HG02840 (cell line): ENCODE measurements around the gene KCNJ14.

Experiments used
- ATAC-seq: cut with Tn5 transposase; IDR thresholded peaks from one replicate; pipeline ENCODE4 v1.9.1; 2021; ENCODE audit warnings: mild to moderate bottlenecking, moderate library complexity, moderate number of reproducible peaks; ENCODE audit not compliant: unreplicated experiment, low FRiP score

The KCNJ14 gene

DNA sequence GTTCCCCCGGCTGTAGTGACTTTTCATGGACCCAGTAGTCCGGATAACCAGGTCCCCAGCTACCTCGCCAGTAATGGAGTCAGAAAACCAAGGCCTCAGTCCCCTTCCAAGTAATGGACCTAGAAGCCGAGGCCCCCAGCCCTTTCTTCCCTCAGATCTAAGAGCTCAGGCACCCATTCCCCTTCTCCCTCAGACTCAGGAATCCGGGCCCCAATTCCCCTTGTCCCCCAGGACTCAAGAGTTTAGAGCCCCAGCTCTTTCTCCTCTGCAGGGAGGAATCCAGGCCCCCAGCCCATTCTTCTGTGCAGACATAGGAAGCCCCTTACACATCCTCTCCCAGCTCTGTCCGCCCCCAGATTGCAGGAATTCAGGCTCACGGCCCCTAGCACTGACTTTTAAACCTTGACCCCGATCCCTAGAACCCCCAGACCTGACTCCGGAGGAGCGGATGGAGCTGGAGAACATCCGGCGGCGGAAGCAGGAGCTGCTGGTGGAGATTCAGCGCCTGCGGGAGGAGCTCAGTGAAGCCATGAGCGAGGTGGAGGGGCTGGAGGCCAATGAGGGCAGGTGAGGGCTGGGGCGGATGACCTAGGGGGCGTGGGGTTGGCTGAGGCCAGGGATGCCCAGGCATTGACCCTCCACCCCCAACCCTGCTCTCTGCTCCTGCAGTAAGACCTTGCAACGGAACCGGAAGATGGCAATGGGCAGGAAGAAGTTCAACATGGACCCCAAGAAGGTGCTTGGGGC is 14.7 kb downstream of the KCNJ14 start:
- no peak for ATAC-seq

- ATAC-seq, result no peak
Measured at GRCh38 chr19:48470856-48471255, 15.5 kb downstream of the KCNJ14 start.

DNA sequence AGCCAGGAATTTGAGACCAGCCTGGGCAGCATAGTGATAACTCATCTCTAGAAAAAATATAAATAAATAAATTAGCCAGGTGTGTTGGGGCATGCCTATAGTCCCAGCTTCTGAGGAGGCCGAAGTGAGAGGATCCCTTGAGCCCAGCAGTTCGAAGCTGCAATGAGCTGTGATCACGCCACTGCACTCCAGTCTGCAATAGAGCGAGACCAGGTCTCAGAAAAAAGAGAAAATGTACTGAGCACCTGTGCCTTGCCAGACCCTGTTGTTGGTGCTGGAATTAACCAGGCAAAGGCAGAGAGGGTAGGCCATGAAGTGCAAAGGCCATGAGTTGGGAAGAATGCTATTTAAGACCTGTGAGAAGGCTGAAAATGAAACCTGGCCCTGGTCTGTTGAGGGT is 16.5 kb downstream of the KCNJ14 start:
- no peak for ATAC-seq

GRCh38 chr19:48473161-48473966 is 18.0 kb downstream of the KCNJ14 start:
- no peak for ATAC-seq

GRCh38 chr19:48474084-48474592 is 18.8 kb downstream of the KCNJ14 start:
- ATAC-seq, result no peak

DNA sequence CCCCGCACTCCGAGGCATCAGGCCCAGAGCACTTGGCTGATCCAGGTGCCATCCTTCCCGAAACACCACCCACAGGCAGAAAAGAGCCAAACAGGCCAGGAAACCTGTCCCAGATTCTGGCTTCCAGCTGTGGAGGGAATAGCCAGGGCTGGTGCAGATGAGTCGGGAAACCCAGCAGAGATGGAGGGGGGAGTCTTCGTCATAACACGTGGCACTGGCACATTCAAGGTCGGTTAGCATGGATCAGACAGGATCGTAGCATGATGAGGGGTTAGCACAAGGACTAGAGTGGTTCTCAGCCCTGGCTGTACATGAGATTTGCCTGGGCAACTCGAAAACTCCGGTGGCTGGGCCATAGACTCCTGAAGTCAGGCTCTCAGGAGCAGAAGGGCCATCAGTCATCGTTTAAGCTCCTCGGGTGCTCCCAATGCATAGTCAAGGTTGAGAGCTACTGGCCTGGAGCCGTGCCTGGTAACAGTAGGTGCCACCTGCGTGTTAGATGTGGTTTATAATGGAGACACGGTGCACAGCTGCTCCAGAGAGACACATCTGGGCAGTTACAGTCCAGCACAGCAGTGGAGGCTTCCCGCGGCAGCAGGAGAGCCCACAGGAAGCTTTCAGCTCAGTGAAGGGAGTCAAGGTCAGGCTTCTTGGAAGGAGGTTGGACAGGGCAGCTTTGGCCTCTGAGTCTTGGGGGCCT is 20.1 kb downstream of the KCNJ14 start:
- ATAC-seq, result no peak

DNA sequence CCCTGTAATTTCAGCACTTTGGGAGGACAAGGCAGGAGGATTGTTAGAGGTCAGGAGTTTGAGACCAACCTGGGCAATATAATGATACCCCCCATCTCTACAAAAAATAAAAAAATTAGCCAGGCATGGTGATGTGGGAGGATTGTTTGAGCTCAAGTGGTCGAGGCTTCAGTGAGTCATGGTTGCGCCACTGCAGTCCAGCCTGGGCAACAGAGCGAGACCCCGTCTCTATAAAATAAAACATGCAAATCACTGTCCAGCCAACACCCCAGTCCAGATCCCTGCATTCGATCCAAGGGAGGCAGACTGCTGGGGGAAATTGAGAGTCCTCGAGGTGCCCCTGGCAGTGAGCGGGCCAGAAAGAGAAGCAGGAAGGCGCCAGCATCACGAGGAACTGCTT is 20.8 kb downstream of the KCNJ14 start:
- ATAC-seq, result no peak

DNA sequence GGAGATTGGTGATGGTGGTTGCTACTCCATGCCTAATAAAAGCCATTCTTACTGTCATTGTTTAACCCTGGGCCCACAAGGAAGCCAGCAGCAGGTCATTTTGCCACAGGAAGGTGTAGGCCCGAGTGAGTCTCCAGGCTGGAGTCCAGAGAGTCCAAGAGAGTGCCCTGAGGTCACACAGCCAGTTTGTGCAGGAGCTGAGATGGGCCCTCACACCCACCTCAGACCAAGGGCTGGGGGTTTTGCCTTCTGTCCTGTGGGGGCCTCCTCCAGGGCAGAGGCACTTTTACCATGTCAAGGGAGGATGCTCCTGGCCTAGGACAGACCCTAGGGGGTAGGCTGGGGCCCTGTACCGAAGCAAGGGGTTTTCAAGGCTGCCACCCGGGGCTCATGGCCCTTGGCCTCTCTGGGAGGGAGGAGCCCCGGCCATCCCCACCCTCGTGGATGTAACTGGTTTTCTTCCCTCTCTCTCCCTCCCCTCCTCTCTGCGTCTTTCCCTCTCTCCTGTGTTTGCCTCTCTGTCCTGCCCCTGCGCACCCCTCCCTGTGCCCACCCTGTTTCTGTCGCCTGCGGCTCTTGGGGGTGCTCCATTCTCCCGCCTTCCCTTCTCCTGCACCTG is 21.8 kb downstream of the KCNJ14 start:
- ATAC-seq, result no peak

GRCh38 chr19:48477698-48478338 is 22.4 kb downstream of the KCNJ14 start:
- no peak for ATAC-seq

- no peak for ATAC-seq
Measured at GRCh38 chr19:48478339-48479256, 23.2 kb downstream of the KCNJ14 start.

GRCh38 chr19:48479686-48480085 is 24.3 kb downstream of the KCNJ14 start:
- no peak for ATAC-seq

GRCh38 chr19:48480183-48480557 is 24.8 kb downstream of the KCNJ14 start:
- ATAC-seq, result no peak

GRCh38 chr19:48480558-48481500 is 25.5 kb downstream of the KCNJ14 start:
- ATAC-seq, result no peak

- ATAC-seq, result no peak
Measured at GRCh38 chr19:48481846-48482639, 26.7 kb downstream of the KCNJ14 start.

GRCh38 chr19:48483301-48483700 is 27.9 kb downstream of the KCNJ14 start:
- ATAC-seq, result no peak

DNA sequence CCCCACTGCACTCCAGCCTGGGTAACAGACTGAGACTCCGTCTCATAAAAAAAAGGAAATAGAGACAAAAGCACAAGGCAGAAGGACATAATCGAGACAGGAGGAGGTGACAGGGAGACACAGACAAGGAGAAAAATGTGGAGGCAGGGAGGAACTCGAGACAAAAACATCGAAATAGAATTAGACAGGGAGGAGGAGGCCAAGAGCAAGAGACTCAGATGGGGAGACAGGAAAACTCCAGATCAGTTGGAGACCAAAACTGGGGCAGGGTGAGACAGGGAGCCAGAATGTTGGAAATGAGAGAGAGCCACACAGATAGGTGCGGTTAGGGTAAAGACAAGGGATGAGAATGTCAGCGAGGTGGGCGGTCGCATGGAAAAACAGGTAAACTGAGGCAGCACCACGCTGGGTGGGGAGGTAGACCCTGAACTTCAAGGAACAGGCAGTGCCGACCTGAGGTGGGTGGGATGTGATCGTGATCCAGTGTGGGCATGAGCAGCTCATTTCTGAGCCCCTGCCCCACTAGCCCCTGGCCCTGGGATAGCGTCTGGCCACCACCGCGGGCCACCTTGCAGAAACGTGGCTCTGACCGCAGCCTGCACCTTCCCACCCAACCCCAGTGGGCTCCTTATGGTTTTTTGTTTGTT is 29.0 kb downstream of the KCNJ14 start:
- ATAC-seq, result no peak
